Measurements from ENCODE around the gene BARX2.

BARX2 gene

GRCh38 chr11:129374081-129374992 is 1.3 kb upstream of the BARX2 start:
- no peak for DNase-seq

GRCh38 chr11:129374993-129375750 is 476 bp upstream of the BARX2 start:
- no peak for DNase-seq

DNA sequence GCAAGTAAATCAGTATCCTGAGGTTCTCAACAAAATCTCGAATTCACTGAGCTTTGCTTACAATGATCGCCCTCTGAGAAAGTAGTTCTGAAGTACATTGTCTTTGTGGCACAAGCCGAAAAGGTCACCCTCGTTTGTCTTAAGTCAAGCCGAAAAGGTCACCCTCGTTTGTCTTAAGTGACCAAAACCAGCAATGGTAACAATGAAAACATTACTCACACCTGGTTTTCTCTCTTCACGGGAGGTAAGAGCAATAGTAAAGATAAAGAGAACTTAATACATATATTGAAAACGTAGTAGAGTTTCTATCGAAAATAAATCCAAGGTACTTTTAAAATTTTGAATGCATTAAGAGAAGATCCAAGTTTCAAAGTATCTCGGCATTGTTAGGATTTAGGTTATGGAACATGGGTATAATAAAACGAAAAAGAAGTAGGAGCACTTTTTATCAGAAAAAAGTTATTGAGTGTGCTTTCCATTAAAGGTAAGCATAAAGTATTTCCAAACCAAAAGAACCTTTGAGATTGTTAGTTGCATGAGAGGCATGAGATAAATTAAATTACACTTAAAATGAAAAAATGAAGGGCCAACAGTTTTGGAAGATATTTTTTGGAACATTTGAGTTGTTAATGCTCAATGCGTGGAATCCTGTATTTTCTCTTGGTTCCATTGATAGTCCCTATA is 1.2 kb downstream of the BARX2 start:
- DNase-seq = no peak

- no peak for DNase-seq
Observed at GRCh38 chr11:129377739-129378138, 2.1 kb downstream of the BARX2 start.

DNA sequence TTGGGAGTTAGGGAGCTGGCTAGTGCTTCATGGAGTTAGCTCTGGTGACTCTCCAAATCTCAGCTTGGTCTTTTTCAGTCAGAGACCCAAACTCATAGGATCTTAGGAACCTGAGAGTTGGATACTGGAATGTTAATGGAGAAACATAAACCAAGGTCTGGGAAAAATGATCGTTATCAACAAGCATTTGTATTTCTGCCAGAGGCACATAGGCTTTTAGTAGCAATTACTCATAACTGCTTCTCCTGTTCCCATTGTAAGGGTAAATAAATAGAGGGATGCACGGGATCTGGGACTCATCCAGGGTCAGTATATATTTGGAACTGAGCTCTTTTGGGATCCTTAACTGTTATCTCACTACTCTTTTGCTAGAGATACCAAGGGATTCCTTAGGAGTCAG is 4.8 kb downstream of the BARX2 start:
- DNase-seq = no peak

DNA sequence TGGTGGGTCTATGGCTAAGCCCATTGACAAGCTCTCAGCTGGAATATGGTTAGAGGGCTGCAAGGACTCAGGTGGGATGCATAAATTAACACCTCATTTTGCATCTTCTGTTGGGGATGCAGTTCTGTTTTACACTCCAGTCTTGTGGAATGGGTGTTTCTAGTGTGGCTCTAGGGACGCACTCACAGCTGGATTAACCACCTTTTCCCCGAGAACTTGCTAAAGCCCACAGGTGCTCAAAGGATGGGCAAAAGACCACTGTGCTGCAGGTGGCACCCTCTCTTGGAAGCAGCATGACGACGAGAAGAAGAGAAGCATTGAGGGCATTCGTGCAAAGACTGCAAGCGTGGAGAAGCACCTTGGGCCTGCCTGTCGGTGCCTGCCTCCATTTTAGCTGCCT is 6.9 kb downstream of the BARX2 start:
- DNase-seq = no peak

DNA sequence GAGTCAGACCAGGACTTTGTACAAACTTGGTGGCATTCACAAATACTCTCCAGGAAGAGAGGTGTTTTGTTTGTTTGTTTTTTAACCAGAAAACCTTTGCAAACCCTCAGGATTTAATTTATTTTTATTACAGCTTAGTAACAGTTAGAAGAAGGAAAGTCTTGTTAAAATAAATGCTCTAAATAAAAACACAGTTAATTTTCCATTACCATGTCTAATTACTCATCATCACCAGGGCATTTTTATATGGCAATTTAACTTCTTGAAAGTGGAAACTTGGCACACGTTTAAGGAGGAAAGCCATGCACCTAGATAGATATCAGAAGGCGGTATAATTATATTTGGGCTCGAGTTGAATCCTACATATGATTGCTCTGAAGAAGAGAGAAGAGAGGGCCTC is 7.4 kb downstream of the BARX2 start:
- DNase-seq = no peak

DNA sequence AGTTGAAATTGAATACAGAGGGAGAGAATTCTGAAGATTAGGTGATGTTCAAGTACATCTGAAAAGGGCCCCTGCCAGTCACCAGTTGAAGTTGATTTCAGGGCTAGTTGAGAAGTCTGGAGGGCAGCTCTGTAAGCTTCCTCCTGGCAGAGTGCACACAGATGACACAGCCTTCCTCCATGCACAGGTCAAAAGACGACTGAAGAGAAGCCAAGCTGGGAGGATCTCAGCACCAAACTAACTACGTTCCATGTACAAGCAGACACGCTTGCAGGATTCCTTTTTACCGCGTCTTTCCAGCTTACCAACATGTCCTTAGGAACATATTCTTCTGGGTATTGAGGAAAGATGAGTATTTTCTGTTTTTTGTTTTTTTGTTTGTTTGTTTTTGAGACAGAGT is 7.9 kb downstream of the BARX2 start:
- DNase-seq = no peak

DNA sequence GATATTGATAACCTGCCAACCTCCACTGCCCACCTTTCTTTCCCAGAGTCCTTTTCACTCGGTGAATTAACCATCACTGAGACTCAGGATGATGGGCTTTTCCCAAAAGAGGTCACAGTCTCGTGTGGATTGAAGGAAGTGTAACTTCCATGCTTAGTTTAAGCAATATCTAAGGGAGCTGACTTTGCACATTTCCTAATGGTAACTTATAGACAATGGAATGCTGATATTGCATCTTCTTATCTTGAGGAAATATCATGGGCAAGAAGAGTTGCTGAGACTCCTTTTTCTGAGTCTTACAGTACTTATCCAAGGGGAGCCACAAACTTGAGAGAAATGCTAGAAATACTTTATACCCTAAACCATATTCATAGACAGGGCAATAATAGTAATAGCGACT is 8.8 kb downstream of the BARX2 start:
- no peak for DNase-seq

- no peak for DNase-seq
Observed at GRCh38 chr11:129385801-129386200, 10.2 kb downstream of the BARX2 start.

DNA sequence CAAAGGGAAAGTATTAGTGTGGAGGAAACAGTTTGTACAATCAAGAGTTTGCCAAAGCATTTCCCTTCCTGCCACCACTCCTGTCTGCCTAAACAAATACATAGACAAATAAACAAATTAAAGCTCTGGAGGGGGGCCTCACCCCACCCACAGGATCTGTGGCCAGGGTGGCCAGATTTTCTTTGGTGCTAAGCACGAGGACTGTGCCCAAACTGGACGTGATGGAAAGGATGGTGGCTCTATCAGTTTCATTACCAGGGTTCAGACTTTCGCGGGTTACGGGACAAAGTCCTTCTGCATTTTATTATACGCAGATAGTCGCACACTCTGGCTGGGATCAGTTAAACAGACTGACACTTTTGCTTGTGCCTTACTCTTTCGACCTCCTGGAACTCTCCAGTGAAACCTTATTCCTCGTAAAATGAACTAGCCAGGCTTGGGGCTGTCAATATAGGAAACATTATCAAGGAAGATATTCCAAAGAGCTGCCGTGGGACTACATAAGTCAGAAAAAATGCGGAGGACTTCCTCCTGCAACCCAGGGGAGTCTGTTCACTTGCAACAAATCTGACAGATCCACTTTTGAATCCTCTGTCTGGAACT is 11.2 kb downstream of the BARX2 start:
- no peak for DNase-seq

- no peak for DNase-seq
Observed at GRCh38 chr11:129387434-129387833, 11.8 kb downstream of the BARX2 start.

GRCh38 chr11:129388824-129389223 is 13.2 kb downstream of the BARX2 start:
- no peak for DNase-seq

- DNase-seq = no peak
Observed at GRCh38 chr11:129390303-129390821, 14.7 kb downstream of the BARX2 start.

DNA sequence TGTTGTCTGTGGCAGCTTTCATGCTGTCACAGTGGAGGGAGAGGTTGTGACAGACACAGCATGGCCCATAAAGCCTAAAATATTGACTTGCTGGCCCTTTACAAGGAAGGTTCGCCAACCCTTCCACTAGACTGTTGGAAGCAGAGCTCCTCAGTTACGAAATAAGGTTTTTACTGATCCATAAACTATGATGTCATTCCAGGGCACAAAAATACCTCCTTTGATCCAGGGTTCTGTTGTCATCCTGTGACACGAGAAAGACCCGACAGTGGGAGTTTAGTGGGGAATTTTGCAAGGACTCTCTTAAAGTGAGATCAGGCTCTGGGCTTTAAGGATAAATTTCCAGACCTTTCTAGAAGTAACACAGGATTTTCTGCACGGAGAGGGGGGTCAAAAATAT is 15.7 kb downstream of the BARX2 start:
- DNase-seq = no peak

DNA sequence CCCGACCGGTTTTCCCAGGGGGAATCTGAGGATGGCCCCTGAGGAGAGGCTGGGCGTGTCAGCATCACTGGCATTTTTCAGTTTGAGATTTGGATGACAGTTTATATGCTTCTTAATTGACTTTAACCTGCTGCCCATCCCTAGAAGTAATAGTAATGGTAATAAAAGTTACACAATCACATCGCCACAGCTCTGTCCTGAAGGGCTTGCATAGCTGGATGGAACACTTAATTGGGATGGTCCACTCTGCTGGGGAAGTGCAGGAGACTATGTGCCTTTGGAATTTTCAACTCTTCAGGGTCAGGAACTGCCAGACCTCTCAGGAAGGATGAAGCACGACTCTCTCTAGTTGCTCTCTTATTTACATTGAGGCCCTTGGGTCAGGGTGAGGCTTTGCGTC is 16.2 kb downstream of the BARX2 start:
- no peak for DNase-seq

- DNase-seq = no peak
Observed at GRCh38 chr11:129392995-129393394, 17.3 kb downstream of the BARX2 start.

DNA sequence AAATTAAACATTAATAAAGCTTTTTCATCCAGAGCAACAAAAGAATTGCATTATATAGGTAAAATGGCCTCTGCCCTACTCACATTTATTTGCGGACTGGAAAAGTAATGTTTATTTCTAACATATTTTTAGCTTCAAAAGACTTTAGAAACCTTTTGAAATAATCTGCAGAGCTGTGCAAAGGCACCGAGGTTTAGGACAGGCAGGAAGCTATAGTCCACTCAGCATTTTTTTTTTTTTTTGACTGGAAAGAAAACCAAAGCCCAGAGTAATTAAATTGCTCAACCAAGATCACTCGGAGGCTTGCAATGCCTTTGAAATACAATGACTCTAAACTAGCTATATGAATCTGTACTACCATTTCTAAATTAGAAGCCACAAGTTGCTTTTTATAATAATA is 19.1 kb downstream of the BARX2 start:
- no peak for DNase-seq

DNA sequence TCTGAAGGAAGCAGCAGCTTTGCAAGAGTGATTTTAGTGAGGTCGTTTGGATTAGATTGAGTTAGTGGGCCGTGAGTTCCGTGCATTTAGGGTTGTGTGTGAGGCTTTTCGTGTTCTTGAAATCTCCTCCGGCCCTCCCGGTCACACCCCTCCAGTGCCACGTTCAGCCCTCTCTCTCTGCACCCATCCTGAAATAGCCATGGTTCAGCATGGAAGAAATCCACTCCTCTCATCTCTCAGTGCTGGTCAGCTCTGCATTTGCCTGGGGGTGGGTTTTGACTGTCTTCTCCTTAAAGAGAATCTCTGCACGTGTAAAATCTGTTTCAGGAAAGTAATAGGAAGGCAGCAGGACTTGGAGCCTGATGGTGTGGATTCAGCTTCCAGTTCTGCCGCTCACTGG is 19.8 kb downstream of the BARX2 start:
- DNase-seq = no peak

DNA sequence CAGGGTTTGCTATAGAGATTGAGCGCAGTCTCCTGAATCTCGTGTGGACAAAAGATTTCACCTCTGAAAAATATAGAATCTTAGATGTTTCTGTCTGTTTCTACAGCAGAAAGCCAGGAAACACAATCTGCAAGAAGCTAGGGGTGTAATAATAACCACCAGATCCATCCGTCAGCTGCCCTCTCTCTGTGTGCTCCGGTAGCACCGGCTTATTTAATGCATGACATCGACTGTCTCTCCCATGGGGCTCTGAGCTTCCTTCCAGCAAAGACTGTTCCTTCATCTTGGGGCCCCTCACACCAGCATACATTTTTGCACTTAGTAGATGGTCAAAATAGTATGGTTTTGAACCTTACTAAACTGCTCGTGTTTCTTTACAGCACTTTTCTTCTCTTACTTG is 20.2 kb downstream of the BARX2 start:
- DNase-seq = no peak

GRCh38 chr11:129396454-129396853 is 20.8 kb downstream of the BARX2 start:
- no peak for DNase-seq

DNA sequence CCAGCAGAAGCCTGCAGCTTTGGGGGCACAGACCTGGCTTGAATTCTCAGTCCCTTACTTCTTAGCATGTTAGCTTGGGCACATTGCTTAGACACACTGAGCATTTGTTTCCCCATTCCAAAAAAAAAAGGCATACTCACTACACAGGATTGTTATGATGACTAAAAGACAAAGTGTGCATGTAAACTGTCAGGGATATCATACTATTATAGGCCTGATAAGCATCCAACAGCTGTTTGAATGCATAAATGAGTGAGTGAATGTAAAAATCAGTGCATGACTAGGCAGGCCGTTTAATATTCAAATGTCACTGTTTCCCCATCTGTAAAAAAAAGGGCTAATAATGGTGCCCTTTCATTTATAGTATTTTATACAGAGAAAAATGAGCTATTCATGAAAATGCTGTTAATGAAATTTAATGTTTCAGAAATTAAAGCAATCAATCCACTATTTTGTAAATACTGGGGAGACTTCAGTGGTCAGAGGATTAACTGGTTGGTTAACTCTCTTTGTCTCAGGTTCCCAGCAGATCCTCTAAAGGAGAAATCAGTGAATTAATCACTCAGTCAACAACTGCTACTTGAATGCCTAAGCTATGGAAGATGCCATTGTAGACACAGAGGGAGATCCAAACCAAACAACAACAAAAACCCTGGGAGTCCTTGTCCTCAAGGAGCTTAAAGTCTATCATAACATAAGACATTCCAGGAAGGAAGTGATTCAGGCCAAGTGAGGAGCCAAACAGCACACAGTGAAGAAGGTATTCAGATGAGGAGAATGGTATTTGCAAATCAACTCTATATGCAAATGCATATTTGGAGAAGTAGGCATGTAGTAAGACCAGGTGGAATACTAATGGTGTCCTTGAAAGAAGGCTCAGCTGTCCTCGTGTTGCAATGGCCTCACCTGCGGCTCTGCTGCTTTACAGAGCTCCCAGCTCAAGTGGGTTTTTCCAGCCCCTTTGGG is 26.8 kb downstream of the BARX2 start:
- DNase-seq = no peak
